ENCODE data around the gene CYP4F8.

DNA sequence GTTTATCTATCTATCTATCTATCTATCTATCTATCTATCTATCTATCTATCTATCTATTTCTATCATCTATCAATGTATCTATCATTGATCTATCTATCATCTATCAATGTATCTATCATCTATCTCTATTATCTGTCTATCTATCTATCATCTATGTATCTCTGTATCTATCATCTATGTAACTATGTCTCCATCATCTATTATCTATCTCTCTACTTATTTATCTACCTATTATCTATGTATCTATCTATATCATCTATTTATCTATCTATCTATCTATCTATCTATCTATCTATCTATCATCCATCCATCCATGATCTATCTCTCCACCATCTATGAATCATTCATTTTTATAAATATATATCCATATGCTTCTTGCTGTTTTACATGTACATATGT is 41.4 kb downstream of the CYP4F8 start:
- TF ChIP-seq, protein P1, sequence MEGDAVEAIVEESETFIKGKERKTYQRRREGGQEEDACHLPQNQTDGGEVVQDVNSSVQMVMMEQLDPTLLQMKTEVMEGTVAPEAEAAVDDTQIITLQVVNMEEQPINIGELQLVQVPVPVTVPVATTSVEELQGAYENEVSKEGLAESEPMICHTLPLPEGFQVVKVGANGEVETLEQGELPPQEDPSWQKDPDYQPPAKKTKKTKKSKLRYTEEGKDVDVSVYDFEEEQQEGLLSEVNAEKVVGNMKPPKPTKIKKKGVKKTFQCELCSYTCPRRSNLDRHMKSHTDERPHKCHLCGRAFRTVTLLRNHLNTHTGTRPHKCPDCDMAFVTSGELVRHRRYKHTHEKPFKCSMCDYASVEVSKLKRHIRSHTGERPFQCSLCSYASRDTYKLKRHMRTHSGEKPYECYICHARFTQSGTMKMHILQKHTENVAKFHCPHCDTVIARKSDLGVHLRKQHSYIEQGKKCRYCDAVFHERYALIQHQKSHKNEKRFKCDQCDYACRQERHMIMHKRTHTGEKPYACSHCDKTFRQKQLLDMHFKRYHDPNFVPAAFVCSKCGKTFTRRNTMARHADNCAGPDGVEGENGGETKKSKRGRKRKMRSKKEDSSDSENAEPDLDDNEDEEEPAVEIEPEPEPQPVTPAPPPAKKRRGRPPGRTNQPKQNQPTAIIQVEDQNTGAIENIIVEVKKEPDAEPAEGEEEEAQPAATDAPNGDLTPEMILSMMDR (IDR thresholded peaks at IDR 0.05; ENCODE audit: low read depth, low read length, poor library complexity, severe bottlenecking): no peak
- TF ChIP-seq EZH2phosphoT487 (IDR thresholded peaks at IDR 0.05; ENCODE audit: borderline replicate concordance, low read length): no peak

Data from DOHH2 (cell line).